Lower leg skin (tissue), 3 donors: ENCODE measurements around the gene DAB1.

ENCODE experiments used
- CTCF ChIP-seq, 3 donors: fragments of 450-650 bp; IDR thresholded peaks; one replicate each; pipeline ENCODE4 v1.5.1; 2016; ENCODE audit warnings: antibody characterized with exemption in 3 of 3, mild to moderate bottlenecking in 3 of 3, moderate library complexity in 2 of 3
- POLR2A ChIP-seq, 2 donors: fragments of 450-650 bp; IDR thresholded peaks; one replicate each; pipeline ENCODE4 v1.6.1; 2016 to 2017; ENCODE audit warnings: antibody characterized with exemption in 2 of 2, mild to moderate bottlenecking in 1 of 2, moderate library complexity in 1 of 2

- TF ChIP-seq POLR2A (IDR thresholded peaks at IDR 0.05) (no peak), CTCF (IDR thresholded peaks at IDR 0.05) (no peak)
Measured at GRCh38 chr1:57319791-57320190, 104.1 kb downstream of the DAB1 start.
